Stimulated activated CD8-positive, alpha-beta memory T cell treated with anti-CD3 and anti-CD28 coated beads, Interleukin-7, amount 100 ng/mL, for 24 hours (primary cell): ENCODE measurements around the gene SLC9A9.

Experiments
- DNase-seq: peaks from one replicate; pipeline ENCODE4 v3.0.0-alpha.2; 2020; ENCODE audit warnings: low read depth

The SLC9A9 gene

GRCh38 chr3:143247073-143247472, 601.2 kb downstream of the SLC9A9 start:
- DNase-seq: no peak

- DNase-seq: no peak
These were observed 602.6 kb downstream of the SLC9A9 start for GRCh38 chr3:143245692-143246091.

GRCh38 chr3:143244516-143245063, 603.7 kb downstream of the SLC9A9 start:
- DNase-seq: no peak

GRCh38 chr3:143243686-143244085, 604.6 kb downstream of the SLC9A9 start:
- DNase-seq: no peak

GRCh38 chr3:143242691-143243090, 605.6 kb downstream of the SLC9A9 start:
- no peak for DNase-seq

- no peak for DNase-seq
These were observed 606.2 kb downstream of the SLC9A9 start for GRCh38 chr3:143242101-143242500.

- no peak for DNase-seq
These were observed 606.8 kb downstream of the SLC9A9 start for GRCh38 chr3:143241481-143241951.

- DNase-seq: no peak
These were observed 607.4 kb downstream of the SLC9A9 start for GRCh38 chr3:143240886-143241285.

- no peak for DNase-seq
These were observed 609.2 kb downstream of the SLC9A9 start for GRCh38 chr3:143239031-143239430.

- no peak for DNase-seq
These were observed 611.1 kb downstream of the SLC9A9 start for GRCh38 chr3:143237077-143237627.

GRCh38 chr3:143236226-143236964, 611.9 kb downstream of the SLC9A9 start:
- DNase-seq: no peak

- no peak for DNase-seq
These were observed 612.6 kb downstream of the SLC9A9 start for GRCh38 chr3:143235614-143236204.

- no peak for DNase-seq
These were observed 613.7 kb downstream of the SLC9A9 start for GRCh38 chr3:143234526-143234925.

- no peak for DNase-seq
These were observed 615.3 kb downstream of the SLC9A9 start for GRCh38 chr3:143232981-143233380.

- no peak for DNase-seq
These were observed 619.9 kb downstream of the SLC9A9 start for GRCh38 chr3:143228405-143228804.

GRCh38 chr3:143226678-143227291, 621.5 kb downstream of the SLC9A9 start:
- no peak for DNase-seq

GRCh38 chr3:143224716-143225115, 623.6 kb downstream of the SLC9A9 start:
- no peak for DNase-seq

GRCh38 chr3:143222981-143223380, 625.3 kb downstream of the SLC9A9 start:
- no peak for DNase-seq

GRCh38 chr3:143222505-143222904, 625.8 kb downstream of the SLC9A9 start:
- DNase-seq: no peak

- no peak for DNase-seq
These were observed 626.8 kb downstream of the SLC9A9 start for GRCh38 chr3:143221446-143221845.

GRCh38 chr3:143220741-143221140, 627.5 kb downstream of the SLC9A9 start:
- no peak for DNase-seq

- no peak for DNase-seq
These were observed 630.0 kb downstream of the SLC9A9 start for GRCh38 chr3:143218166-143218835.
